Loucy (cell line): ENCODE results near the gene TUBA1C.
"Not testable (repeated sequence)": the region's sequence is repeated elsewhere in the genome, so short reads cannot be mapped to it uniquely, and the experiment has no call there.

Experiments
- H2AFZ ChIP-seq: fragments of 200-600 bp; sonication (generic); 2 replicates; pipeline ENCODE4 v1.6.0; 2016; ENCODE audit warnings: antibody characterized with exemption, mild to moderate bottlenecking, low read length, moderate library complexity
- H3F3A ChIP-seq: fragments of 200-600 bp; 2 replicates; pipeline ENCODE4 v1.6.0; 2016; ENCODE audit warnings: antibody characterized with exemption, low read depth, mild to moderate bottlenecking
- H3K27me3 ChIP-seq: fragments of 200-600 bp; sonication (generic); 2 replicates; pipeline ENCODE4 v1.6.1; 2014; ENCODE audit warnings: low read length, mild to moderate bottlenecking; ENCODE audit not compliant: insufficient read depth, poor library complexity, severe bottlenecking
- H3K36me3 ChIP-seq: fragments of 200-600 bp; sonication (generic); 2 replicates; pipeline ENCODE4 v1.6.1; 2016; ENCODE audit warnings: low read length; ENCODE audit not compliant: insufficient read depth
- H3K4me1 ChIP-seq: fragments of 200-600 bp; sonication (generic); 2 replicates; pipeline ENCODE4 v1.5.1; 2014; ENCODE audit warnings: low read length, mild to moderate bottlenecking; ENCODE audit not compliant: insufficient read depth, poor library complexity, severe bottlenecking
- H3K4me2 ChIP-seq: fragments of 200-600 bp; sonication (generic); 2 replicates; pipeline ENCODE4 v1.6.0; 2014; ENCODE audit warnings: antibody characterized with exemption, low read length, low read depth, mild to moderate bottlenecking; ENCODE audit not compliant: poor library complexity, severe bottlenecking
- H3K4me3 ChIP-seq: fragments of 200-600 bp; sonication (generic); 2 replicates; pipeline ENCODE4 v1.5.1; 2014; ENCODE audit warnings: low read length, mild to moderate bottlenecking, mixed read lengths; ENCODE audit not compliant: poor library complexity, severe bottlenecking
- H3K79me2 ChIP-seq: fragments of 200-600 bp; sonication (generic); 2 replicates; pipeline ENCODE4 v1.6.1; 2014; ENCODE audit warnings: low read length; ENCODE audit not compliant: insufficient read depth
- H3K9ac ChIP-seq: fragments of 200-600 bp; sonication (generic); 2 replicates; pipeline ENCODE4 v1.6.0; 2014; ENCODE audit warnings: mild to moderate bottlenecking, low read depth, low read length, moderate library complexity; ENCODE audit not compliant: poor library complexity, severe bottlenecking
- H3K9me2 ChIP-seq: fragments of 200-600 bp; sonication (generic); replicated peaks from 2 replicates; pipeline ENCODE4 v1.6.1; 2016; ENCODE audit warnings: low read depth, low read length, mixed read lengths
- H3K9me3 ChIP-seq: fragments of 200-600 bp; sonication (generic); 2 replicates; pipeline ENCODE4 v1.6.1; 2014; ENCODE audit warnings: mild to moderate bottlenecking, antibody characterized with exemption, low read length, low read depth; ENCODE audit not compliant: insufficient read depth
- H4K20me1 ChIP-seq: fragments of 200-600 bp; sonication (generic); 2 replicates; pipeline ENCODE4 v1.6.0; 2014; ENCODE audit warnings: antibody characterized with exemption, low read length, mild to moderate bottlenecking; ENCODE audit not compliant: insufficient read depth, poor library complexity, severe bottlenecking
- EZH2phosphoT487 ChIP-seq: fragments of 200-600 bp; IDR thresholded peaks from 2 replicates; pipeline ENCODE4 v1.6.1; 2018; ENCODE audit warnings: antibody characterized with exemption, mild to moderate bottlenecking, moderate library complexity, borderline replicate concordance
- TF ChIP-seq, protein P1 (sequence below): fragments of 200-600 bp; sonication (generic); conservative IDR thresholded peaks from 2 replicates; pipeline ENCODE4 v1.5.1; 2014; ENCODE audit warnings: mild to moderate bottlenecking, antibody characterized with exemption, low read length

The TUBA1C gene

DNA sequence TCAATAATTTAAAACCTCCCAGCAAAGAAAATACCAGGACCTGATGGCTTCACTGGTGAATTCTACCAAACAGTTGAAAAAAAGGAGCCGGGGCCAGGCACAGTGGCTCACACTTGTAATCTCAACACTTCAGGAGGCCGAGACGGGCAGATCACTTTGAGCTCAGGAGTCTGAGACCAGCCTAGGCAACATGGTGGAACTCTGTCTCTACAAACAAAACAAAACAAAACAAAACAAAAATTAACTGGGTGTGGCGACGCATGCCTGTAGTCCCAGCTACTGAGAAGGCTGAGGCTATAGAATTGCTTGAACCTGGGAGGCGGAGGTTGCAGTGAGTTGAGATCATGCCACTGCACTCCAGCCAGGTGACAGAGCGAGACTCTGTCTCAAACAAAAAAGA is 44.5 kb downstream of the TUBA1C start:
- Histone ChIP-seq H3K4me3 (no peak overlapping the region), H3K4me1 (no peaks in the 10 kb centered on the region), H3K79me2 (no peaks in the 10 kb centered on the region), H4K20me1 (no peaks in the 10 kb centered on the region), H3K9me2 (no peaks in the 10 kb centered on the region), H3F3A (no peaks in the 10 kb centered on the region; the same call in 1 of the 2 replicates), H3K9me3 (no peaks in the 10 kb centered on the region), H2AFZ (no peak overlapping the region), H3K36me3 (no peaks in the 10 kb centered on the region), H3K9ac (no peak overlapping the region), H3K27me3 (no peaks in the 10 kb centered on the region), H3K4me2 (no peak overlapping the region)
- TF ChIP-seq EZH2phosphoT487 = no peak
- TF ChIP-seq, protein P1, sequence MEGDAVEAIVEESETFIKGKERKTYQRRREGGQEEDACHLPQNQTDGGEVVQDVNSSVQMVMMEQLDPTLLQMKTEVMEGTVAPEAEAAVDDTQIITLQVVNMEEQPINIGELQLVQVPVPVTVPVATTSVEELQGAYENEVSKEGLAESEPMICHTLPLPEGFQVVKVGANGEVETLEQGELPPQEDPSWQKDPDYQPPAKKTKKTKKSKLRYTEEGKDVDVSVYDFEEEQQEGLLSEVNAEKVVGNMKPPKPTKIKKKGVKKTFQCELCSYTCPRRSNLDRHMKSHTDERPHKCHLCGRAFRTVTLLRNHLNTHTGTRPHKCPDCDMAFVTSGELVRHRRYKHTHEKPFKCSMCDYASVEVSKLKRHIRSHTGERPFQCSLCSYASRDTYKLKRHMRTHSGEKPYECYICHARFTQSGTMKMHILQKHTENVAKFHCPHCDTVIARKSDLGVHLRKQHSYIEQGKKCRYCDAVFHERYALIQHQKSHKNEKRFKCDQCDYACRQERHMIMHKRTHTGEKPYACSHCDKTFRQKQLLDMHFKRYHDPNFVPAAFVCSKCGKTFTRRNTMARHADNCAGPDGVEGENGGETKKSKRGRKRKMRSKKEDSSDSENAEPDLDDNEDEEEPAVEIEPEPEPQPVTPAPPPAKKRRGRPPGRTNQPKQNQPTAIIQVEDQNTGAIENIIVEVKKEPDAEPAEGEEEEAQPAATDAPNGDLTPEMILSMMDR = no peak

DNA sequence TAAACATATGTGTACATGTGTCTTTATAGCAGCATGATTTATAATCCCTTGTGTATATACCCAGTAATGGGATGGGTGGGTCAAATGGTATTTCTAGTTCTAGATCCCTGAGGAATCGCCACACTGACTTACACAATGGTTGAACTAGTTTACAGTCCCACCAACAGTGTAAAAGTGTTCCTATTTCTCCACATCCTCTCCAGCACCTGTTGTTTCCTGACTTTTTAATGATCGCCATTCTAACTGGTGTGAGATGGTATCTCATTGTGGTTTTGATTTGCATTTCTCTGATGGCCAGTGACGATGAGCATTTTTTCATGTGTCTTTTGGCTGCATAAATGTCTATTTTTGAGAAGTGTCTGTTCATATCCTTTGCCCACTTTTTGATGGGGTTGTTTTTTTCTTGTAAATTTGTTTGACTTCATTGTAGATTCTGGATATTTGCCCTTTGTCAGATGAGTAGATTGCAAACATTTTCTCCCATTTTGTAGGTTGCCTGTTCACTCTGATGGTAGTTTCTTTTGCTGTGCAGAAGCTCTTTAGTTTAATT is 45.6 kb downstream of the TUBA1C start:
- H3F3A ChIP-seq, H3K4me3 ChIP-seq, H2AFZ ChIP-seq, H4K20me1 ChIP-seq, H3K36me3 ChIP-seq, H3K9me3 ChIP-seq, H3K79me2 ChIP-seq, H3K9me2 ChIP-seq, H3K9ac ChIP-seq, H3K4me2 ChIP-seq, H3K4me1 ChIP-seq, H3K27me3 ChIP-seq: not testable (repeated sequence)

DNA sequence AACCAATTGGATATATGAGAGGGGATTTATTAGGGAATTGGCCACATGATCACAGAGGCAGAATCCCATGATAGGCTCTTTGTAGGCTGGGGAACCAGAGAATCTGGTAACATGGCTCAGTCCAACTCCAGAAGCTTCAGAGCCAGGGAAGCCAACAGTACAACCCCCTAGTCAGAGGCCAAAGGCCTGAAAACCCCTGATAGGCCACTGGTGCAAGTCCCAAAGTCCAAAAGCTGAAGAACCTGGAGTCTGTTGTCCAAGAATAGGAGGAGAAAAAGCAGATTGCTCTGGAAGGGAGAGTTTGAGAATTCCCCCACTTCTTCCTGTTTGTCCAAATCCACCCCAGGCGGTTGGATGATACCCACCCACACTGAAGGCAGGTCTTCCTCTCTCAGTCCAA is 49.9 kb downstream of the TUBA1C start:
- Histone ChIP-seq H3K9ac (no peak overlapping the region), H3K4me3 (no peak overlapping the region), H3F3A (no peaks in the 10 kb centered on the region), H3K4me2 (no peak overlapping the region), H4K20me1 (no peaks in the 10 kb centered on the region), H3K9me2 (no peaks in the 10 kb centered on the region), H3K9me3 (no peaks in the 10 kb centered on the region), H2AFZ (no peak overlapping the region), H3K27me3 (no peaks in the 10 kb centered on the region), H3K4me1 (no peaks in the 10 kb centered on the region), H3K36me3 (no peaks in the 10 kb centered on the region), H3K79me2 (no peaks in the 10 kb centered on the region)
- no peak for TF ChIP-seq EZH2phosphoT487
- TF ChIP-seq, protein P1 = no peak

DNA sequence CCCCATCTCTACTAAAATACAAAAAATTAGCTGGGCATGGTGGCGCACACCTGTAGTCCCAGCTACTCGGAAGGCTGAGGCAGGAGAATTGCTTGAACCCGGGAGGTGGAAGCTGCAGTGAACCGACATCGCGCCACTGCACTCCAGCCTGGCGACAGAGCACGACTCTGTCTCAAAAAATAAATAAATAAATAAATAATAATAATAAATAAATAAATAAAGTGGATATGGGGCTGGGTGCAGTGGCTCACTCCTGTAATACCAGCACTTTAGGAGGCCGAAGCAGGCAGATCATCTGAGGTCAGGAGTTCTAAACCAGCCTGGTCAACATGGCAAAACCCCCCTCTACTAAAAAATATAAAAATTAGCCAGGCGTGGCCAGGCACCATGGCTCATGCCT is 52.2 kb downstream of the TUBA1C start:
- H3K79me2 ChIP-seq, H3K36me3 ChIP-seq, H3F3A ChIP-seq, H3K27me3 ChIP-seq, H3K9me3 ChIP-seq, H4K20me1 ChIP-seq, H3K4me3 ChIP-seq, H3K4me1 ChIP-seq, H2AFZ ChIP-seq, H3K9me2 ChIP-seq, H3K4me2 ChIP-seq, H3K9ac ChIP-seq: not testable (repeated sequence)

DNA sequence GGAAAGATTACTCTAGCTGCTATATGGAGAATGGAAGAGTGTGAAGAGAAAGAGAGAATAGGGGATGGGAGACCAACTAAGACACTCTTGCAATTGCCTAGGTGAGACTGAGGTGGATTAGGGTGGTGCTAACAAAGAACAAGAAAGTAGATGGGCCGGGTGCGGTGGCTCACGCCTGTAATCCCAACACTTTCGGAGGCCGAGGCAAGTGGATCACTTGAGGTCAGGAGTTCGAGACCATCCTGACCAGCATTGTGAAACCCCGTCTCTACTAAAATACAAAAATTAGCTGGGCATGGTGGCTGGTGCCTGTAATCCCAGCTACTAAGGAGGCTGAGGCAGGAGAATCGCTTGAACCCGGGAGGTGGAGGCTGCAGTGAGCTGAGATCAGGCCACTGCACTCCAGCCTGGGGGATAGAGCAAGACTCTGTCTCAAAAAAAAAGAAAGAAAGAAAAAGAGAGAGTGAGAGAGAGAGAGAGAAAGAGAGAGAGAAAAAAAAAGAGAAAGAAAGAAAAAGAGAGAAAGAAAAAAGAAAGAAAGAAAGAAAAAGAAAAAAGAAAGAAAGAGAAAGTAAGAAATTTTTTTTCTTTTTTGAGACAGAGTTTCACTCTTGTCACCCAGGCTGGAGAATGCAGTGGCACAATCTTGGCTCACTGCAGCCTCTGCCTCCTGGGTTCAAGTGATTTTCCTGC is 55.7 kb downstream of the TUBA1C start:
- H4K20me1 ChIP-seq, H3K27me3 ChIP-seq, H3K9me3 ChIP-seq, H3K9ac ChIP-seq, H3K4me2 ChIP-seq, H3K4me3 ChIP-seq, H3K9me2 ChIP-seq, H3F3A ChIP-seq, H2AFZ ChIP-seq, H3K36me3 ChIP-seq: not testable (repeated sequence)
- H3K4me1 ChIP-seq = peaks cover 19% of the 10 kb centered on the region
- peaks cover 29% of the 10 kb centered on the region for H3K79me2 ChIP-seq
